HEK293 (cell line): ENCODE results near the gene AVL9.
"Not testable (repeated sequence)": the region's sequence is repeated elsewhere in the genome, so short reads cannot be mapped to it uniquely, and the experiment has no call there.

Source experiments
- CTCF ChIA-PET: fragments of 350-600 bp; formaldehyde crosslinking; extraction: SDS; loops from one replicate; lab custom pipeline; 2021; ENCODE audit warnings: antibody characterized with exemption; lab: Yijun Ruan, JAX
- POLR2A ChIA-PET: fragments of 300-600 bp; formaldehyde crosslinking; extraction: SDS; loops from one replicate; lab custom pipeline; 2020; ENCODE audit warnings: antibody characterized with exemption, inconsistent platforms; lab: Yijun Ruan, JAX
- H3K27ac ChIP-seq: fragments of 200-500 bp; sonication (Bioruptor generic); 2 replicates; pipeline ENCODE4 v1.5.1; 2014; ENCODE audit warnings: low read depth, low read length, control low read depth, inconsistent platforms; ENCODE audit errors: extremely low read depth
- H3K36me3 ChIP-seq, 2 experiments: fragments of 200-500 bp in 1 of 2; sonication (Bioruptor generic) in 1 of 2; 1 replicate in 1 of 2; 2 replicates in 1 of 2; pipeline ENCODE4 v1.5.1; 2014 to 2017; ENCODE audit warnings: inconsistent platforms in 2 of 2, low read length in 2 of 2; ENCODE audit not compliant: control insufficient read depth in 2 of 2, insufficient read depth in 1 of 2
- H3K4me1 ChIP-seq: fragments of 200-500 bp; sonication (Bioruptor generic); 2 replicates; pipeline ENCODE4 v1.5.1; 2014; ENCODE audit warnings: mild to moderate bottlenecking, low read length, inconsistent platforms; ENCODE audit not compliant: control insufficient read depth, insufficient read depth
- H3K4me3 ChIP-seq: 2 replicates; pipeline ENCODE4 v1.5.1; 2011; ENCODE audit warnings: low read depth, mild to moderate bottlenecking, control low read depth, low read length, moderate library complexity
- H3K9me3 ChIP-seq: fragments of 200-500 bp; sonication (Bioruptor generic); 2 replicates; pipeline ENCODE4 v1.5.1; 2014; ENCODE audit warnings: low read depth, low read length, inconsistent platforms; ENCODE audit not compliant: control insufficient read depth, insufficient read depth

The AVL9 gene

GRCh38 chr7:32631590-32632497, 136.6 kb downstream of the AVL9 start:
- H3K4me1 ChIP-seq, H3K9me3 ChIP-seq, H3K4me3 ChIP-seq, H3K27ac ChIP-seq, H3K36me3 ChIP-seq, POLR2A ChIA-PET: not testable (repeated sequence)
- CTCF ChIA-PET: interaction anchor here (0.6 kb wide), 2 partner anchors 23 to 1509 kb away, joined by 3 read pairs; no protein-coding TSS in a partner anchor

- H3K27ac ChIP-seq, H3K4me1 ChIP-seq, H3K4me3 ChIP-seq, H3K9me3 ChIP-seq, POLR2A ChIA-PET, CTCF ChIA-PET, H3K36me3 ChIP-seq: not testable (repeated sequence)
Measured at GRCh38 chr7:32633446-32633845, 138.2 kb downstream of the AVL9 start.

- H3K9me3 ChIP-seq, POLR2A ChIA-PET, H3K4me3 ChIP-seq, H3K4me1 ChIP-seq, H3K36me3 ChIP-seq, CTCF ChIA-PET, H3K27ac ChIP-seq: not testable (repeated sequence)
Measured at GRCh38 chr7:32634798-32635393, 139.6 kb downstream of the AVL9 start.

- H3K27ac ChIP-seq, H3K4me1 ChIP-seq, POLR2A ChIA-PET, H3K4me3 ChIP-seq, H3K36me3 ChIP-seq, H3K9me3 ChIP-seq: not testable (repeated sequence)
- CTCF ChIA-PET: interaction anchor here (0.6 to 0.7 kb wide), 2 partner anchors 29 to 58 kb away, joined by 3 read pairs; no protein-coding TSS in a partner anchor
Measured at GRCh38 chr7:32636725-32637462, 141.6 kb downstream of the AVL9 start.

- POLR2A ChIA-PET: not testable (repeated sequence)
Measured at GRCh38 chr7:32637611-32638010, 142.3 kb downstream of the AVL9 start.

More at GRCh38 chr7:32637611-32638010, 142.3 kb downstream of the AVL9 start:
- H3K27ac ChIP-seq, H3K9me3 ChIP-seq, H3K36me3 ChIP-seq, CTCF ChIA-PET, H3K4me3 ChIP-seq, H3K4me1 ChIP-seq: not testable (repeated sequence)
